HCEC 1CT (cell line): ENCODE data around the gene IER5.
"Not testable (repeated sequence)": the region's sequence is repeated elsewhere in the genome, so short reads cannot be mapped to it uniquely, and the experiment has no call there.

Experiments used
- DNase-seq: peaks from one replicate; pipeline ENCODE4 v3.0.0-alpha.2; 2017

Gene IER5

DNA sequence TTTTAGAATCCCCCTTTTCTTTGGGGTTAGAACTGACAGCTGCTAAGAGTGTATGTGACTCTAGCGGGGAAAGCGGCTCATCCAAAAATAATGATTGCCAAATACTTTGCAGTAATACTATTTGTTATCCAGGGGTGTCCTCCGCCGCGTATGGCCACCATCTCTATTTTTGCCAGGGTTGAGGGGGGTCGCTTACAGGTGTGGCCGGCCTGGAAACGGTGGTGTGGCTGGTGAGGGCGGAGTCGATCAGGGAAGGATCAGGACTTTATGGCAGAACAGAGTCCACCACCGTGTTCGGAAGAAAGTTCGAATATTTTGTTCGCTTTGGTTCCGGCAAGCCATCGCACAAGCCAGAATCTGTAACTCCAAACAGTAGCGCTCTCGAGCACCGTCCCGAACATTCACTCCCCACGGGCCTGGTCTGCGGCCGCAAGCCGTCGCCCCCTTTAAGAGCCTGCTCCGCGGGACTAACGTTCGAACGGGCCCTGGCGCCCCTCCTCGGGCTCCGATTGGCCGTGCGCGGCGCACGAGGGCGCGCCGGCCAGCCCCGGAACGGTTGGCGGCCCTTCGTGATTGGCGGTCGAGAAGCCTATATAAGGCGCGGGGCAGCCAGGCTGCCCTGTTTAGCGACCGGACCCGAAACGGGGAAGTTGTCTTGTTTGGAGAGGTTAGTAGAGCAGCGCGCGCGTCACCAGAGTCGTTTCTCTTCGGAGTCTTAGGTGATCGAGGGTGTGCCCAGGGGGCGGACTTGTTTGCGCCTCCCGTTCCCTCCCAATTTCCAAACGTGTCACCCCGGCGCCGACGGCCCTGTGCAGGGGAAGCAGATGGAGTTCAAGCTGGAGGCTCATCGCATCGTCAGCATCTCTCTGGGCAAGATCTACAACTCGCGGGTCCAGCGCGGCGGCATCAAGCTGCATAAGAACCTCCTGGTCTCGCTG lies at the start of gene IER5:
Gene IER5, plus strand, starts transcription at position 622 of the 938 bp plus-strand sequence. Its CDS starts 203 bp downstream, at position 825.
- DNase-seq, result peak; percentile 98

DNA sequence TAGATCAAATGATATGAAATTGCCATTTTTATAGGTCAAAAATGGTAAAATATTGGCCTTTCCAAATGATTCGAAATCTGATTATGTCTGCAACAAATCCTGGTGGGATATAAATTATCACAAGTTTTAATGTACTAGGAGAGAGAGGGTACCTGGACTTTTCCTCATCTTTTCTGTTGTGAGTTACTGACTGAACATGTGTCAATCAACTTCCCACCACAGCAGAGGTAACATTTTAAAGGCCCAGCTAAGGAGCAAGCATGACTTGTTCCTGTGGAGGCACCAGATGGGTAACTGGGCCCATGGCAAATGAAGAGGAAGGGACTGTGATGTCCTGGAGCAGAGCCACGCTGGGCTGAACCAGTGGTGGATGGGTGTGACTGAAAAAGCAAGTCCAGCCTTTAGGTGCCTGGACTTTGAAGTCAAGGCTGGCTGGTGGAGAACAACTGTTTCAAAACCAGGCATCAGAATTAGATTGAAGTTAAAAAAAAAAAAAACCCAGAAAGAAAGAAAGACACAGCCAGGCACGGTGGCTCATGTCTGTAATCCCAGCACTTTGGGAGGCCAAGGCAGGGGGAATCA lies 48.1 kb upstream of the IER5 start:
- DNase-seq, result no peak

DNA sequence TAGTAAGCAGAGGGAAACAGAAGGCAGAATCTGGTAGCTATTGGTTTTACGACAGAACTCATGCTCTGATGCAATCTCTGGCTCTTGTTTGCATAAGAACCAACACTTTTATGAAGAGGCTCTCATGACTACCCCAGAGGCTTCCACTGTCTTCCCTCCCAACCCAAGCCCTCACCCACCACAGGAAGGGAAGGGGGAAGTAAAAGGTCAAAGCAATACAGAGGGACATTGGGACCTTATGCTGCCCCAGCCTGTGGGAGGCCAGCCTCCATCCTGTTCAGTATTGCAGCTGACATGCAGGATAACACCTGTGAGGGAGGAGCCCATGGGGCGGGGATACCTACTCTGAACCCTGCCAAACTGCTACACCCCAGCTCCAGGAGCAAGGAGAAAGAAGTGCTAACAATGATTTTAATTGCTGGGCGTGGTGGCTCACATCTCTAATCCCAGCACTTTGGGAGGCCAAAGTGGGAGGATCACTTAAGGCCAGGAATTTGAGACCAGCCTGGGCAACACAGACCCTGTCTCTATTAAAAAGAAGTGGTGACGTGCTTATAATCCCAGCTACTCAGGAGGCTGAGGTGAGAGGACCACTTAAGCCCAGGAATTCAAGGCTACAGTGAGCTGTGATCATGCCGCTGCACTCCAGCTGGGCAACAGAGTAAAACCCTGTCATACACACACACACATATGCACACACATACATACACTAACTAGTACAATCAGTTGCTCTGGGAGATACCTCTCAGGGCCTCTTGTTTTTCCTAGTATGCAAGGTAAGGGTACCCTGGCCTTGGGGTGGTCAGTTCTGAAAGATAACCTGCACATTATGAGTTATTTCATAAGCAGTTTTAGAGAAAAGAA lies 45.2 kb upstream of the IER5 start:
- DNase-seq, result no peak

DNA sequence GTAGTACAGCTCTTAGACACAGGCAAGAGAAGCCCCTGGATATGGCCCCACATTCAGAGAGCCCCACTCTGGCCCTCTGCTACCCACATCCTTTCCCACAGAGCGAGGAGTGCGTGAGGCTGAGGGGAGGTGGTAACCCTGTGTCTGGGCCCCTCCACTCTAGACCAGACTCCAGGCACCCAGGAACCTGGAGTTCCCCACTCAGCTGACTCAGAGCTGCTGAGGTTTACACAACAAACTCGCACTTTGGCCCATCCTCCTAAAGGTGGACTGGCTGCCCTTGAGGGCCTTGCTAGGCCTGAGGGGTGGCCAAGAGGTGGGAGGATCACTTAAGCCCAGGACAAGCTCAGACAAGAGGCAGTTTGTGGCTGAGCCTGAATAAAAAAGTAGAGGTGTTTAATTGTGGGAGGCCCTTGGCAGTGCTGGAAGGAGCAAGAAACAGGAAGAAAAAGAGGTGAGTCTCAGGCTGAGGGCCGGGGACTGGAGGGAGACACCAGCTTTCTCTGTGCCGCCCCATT lies 44.0 kb upstream of the IER5 start:
- DNase-seq, result no peak

DNA sequence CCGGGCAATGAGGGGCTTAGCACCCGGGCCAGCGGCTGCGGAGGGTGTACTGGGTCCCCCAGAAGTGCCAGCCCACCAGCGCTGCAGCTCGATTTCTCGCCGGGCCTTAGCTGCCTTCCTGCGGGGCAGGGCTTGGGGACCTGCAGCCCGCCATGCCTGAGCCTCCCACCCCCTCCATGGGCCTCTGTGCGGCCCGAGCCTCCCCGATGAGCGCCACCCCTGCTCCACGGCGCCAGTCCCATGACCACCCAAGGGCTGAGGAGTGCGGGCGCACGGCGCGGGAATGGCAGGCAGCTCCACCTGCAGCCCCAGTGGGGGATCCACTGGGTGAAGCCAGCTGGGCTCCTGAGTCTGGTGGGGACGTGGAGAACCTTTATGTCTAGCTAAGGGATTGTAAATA lies 42.6 kb upstream of the IER5 start:
- not testable (repeated sequence) for DNase-seq

DNA sequence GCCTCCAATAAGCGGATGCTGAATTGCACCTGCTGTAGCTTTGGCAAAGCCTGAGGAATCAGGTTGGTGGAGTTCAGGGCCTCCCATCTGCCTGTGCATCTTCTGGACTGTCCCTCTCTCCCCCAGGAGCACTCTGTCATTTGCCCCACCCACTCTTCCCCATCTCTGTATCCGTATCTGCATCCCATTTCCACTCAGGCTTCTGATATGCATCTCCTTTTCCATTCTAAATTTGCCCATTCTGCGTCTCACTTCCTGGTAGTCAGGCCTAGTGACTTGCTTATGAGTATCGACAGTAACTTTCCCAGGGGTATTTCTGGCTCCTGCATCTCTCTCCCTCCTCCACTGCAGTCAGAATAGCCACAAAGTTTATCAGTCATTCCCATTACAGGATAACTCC lies 39.1 kb upstream of the IER5 start:
- DNase-seq, result no peak

DNA sequence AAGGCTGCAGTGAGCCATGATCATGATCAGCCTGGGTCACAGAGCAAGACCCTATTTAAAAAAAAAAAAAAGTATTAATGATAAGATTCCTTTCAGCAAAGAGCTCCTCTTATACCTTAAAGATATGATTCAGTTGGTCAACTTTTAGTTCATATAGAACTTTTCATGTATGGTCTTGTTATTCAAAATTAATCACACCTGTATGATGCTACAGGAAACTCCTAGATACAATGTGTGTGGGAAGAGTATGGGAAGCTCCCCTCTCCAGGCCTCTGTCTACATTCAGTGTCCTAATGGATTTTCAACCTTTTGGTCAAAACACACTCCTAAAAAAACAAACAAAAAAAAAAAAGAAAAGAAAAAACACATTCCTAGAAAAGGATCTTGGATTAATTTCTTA lies 37.6 kb upstream of the IER5 start:
- DNase-seq, result no peak

DNA sequence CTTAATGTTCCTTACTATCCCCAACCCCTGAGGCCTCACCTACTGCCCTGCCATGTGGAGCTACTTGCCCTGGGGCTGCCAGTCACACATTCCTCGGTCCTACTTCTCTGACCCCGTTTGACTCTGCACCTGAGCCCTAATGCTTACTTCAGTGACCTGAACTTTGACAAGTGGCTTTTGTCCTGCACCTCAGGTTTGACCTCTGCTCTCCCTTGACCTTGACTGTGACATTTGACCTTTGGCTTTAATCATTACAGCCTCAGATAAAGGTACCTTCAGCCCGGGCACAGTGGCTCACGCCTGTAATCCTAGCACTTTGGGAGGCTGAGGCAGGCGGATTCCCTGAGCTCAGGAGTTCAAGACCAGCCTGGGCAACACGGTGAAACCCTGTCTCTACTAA lies 31.9 kb upstream of the IER5 start:
- DNase-seq, result no peak

DNA sequence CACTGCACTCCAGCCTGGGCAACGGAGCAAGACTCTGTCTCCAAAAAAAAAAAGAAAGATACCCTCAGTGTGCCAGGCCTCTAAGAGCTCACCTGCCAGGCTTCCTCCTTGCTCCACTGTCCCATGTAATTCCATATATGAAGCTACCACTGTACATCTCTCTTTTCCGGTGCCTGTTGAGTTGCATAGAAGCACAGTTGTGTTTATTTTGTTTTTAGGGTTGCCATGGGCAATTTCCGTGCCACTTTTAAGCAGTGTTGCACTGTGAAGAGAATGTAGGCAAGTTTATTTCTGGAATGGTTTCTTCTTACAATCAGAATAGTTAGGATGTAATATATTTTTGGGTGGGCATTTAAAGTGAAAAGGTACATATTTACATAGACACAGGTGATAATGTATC lies 31.4 kb upstream of the IER5 start:
- DNase-seq, result no peak

DNA sequence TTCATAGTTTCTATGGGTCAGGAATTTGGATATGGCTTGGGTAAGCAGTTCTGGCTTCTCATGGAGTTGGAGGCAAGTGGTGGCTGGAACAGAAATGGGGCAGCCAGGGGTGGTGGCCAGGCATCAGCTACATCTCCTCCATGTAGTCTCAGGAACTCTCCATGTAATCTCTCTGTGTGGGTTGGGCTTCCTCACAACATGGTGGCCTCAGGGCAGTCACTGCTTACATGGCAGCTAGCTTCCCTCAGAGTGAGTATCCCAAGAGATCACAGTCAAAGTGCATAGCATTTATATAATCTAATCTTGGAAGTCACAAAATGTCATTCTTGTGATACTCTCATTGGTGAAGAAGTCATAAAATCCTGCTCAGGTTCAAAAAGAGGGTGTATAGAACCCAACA lies 29.1 kb upstream of the IER5 start:
- DNase-seq, result no peak

DNA sequence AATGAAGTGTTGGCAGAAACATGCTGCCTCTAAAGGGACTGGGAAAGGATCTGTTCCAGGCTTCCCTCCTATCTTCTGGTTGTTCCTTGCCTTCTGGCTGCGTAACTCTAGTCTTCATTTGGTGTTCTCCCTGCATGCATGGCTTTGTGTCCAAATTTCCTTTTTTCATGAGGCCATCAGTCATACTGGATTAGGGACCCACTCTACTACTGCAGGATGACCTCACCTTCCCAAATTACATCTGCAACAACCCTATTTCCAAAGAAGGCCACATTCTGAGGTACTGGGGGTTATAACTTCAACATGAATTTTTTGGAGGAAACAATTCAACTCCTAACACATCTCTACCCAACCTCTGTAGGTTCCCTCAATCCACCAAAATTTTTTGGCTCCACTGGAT lies 28.4 kb upstream of the IER5 start:
- DNase-seq, result no peak

DNA sequence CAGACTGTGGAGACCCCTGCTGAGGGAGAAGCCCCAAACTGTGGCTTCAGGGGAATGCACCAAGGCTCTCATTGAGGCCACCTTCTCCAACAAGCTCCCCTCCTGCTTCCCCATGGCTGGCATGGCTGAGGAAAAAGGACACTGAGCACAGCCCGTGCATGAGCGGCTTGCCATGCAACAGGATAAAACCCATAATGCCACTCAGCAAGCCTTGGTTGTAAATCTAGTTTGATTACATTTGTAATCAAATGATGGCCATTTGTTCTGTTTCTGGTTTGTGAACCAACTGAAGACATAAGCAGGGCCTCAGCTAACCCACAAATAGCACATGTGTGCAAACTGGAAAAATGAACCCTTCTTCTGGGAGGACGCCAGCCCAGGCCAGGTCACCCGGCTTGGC lies 27.6 kb upstream of the IER5 start:
- DNase-seq, result not testable (repeated sequence)

DNA sequence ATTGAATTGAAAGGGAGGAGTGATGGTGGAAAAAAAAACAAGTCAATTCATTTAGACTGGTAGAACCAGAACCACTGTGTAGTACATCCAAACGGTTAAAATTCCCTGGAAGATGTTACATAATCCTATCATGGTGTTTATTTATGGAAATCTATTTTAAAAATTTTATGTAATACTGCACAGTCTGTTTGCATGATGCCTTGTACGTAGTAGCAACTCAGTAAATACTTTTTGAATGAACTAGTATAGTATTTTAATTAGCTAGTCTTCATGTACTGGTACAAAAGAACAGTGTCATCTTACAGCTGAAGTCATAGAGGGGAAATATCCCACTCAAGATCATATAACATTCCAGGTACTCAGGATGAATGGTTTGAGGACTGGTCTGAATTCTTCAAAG lies 27.0 kb upstream of the IER5 start:
- DNase-seq, result no peak

DNA sequence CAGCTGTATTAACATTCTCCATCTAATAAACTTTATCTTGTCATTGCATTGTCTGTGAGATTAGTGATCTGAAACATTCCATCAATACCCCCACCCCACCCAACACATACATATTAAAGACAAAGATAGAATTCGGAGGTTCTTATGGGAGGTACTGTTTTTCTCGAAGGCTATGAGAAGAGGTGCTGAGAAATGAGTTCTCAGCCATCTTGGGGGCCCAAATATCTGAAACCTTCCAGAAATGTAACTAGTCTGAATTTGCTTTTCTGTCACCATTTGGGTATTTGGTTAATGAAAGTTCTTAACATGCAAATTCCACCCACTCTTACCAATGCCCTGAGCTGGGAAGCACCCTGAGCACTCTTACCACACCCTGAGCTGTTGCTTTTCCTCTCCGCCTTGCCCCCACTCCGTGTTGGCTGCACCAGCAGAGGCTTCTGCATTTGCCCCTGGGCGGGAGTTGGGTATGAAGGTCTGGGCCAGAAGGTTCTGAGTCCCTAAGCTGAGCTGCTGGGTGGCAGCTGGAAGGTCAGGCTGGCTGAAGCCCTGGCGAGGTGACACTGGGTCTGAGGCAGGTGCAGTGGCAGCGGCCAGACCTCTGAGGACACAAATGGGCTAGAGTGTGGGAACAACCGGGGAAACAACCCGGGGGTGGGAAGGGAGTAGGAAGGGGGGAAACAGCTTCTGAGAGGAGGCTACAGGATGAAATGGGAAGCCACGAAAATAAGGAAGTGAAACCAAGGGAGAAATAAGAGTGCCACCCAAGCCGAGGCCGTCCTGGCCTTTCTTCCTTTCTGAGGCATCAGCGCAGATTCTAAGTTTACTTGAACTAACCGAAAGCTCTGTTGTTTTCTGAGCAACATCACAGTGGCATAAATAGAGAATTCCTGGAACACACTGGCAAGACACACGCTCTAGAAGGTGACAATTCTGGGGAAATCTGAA lies 26.3 kb upstream of the IER5 start:
- no peak for DNase-seq

DNA sequence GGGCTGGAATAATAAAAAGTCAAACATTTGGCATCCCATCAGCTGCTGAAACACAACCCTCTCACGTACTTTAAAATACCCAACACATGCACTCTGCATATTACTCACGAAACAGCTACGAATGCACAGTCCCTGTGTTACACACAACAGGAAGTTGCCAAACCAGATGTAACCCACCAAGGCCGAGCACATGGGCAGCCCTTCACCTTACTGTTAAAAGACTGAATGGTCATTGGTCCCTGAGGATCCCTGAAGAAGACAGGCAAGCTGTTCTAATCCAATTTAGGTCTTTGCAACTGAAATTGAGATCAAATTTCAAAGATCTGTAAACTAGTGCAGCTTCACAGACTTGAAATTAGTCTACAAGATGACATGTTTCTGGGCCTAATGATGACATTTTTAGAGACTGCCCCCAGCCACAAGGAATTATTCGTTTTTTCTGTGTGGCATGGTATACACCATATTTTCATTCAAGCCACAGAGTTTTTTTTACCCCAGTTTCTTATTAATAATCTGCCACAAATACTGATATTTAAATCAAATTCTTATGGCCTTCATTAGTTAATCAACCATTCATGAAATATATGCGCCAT lies 25.6 kb upstream of the IER5 start:
- no peak for DNase-seq

DNA sequence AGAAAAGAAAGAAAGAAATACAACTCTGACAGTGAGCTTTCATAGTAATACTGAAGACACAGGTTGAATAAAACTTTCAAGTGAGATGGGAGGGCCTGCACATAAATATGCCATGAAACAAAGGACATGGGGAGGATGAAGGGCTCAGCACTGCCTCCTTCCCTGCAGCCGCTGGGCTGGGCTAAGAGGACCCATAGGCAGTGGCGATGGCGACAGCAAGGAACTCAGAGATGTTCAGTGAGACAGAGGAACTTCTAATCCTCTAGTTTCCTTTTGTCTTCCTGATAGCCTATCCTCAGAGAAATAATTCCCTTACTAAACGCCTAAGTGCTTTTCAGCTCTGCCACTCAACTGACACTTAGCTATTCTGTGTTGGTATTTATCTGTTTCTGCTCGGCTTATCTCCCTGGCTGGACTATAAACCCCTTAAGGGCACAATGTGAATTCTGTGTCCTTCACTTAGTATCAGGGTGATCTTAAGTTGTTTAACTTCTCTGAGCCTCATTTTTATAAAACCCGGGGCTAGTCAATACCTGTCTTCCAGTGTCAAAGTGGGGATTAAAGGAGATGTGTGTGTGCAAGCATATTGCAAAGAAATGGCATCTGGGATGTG lies 24.4 kb upstream of the IER5 start:
- DNase-seq, result no peak

DNA sequence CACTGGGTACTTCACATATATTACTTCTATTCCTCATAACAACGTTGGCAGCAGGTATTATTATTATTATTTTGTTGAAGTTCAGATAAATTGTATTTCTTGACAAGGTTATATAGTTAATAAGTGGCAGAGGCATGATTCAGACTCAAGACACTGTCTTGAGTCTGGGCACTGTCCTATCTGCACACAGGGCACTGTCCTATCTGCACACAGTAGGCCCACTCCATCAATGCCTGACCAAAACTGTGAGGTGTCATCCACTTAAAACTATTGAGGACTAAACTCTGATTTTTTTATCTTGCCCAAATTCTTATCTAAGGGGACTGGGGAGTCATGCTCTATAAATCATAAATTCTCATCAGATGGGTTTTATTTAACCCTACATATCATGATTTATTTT lies 23.8 kb upstream of the IER5 start:
- no peak for DNase-seq

DNA sequence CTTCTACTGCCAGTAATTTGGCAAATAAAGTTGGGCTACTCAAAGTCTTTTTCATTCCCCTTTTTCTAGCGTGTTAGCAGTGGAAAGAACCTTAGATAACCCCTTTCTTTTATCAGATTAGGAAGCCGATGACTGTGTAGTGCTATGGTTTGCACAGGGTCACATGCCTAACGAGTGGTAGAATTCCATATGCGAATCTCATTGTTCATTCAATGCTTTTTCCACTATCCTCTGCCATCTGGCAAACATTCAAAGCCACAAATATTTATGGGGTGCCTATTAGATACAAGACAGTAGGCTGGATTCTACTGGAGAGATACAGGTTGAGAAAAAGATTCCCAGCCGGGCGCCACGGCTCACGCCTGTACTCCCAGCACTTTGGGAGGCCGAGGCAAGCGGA lies 14.9 kb upstream of the IER5 start:
- peak; percentile 55 for DNase-seq

DNA sequence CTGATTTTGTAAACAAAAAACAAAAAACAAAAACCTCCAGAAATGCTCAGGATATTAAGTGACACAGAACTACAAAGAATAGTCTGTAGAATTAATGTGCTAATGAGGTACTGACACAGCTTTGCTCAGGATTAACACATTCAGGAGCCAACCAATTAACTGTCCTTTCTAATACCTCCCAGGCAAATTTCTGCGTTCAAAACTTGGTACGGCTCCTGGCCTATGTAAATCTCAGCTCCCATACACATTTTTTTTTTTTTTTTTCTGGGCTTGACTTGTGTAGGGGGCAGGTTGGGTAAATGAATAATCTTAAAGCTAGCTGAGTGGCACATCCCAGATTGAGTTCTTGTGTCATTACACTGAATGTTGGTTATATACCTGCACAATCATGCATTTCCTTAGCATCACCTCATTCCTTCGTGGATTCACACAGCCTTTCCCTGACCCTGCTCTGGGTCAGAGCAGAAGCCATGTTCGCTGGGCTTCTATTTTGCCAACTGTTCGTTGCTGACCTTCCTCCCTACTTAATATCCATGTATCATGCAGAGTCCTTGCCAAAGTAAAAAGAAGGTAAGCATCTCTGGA lies 12.6 kb upstream of the IER5 start:
- no peak for DNase-seq

DNA sequence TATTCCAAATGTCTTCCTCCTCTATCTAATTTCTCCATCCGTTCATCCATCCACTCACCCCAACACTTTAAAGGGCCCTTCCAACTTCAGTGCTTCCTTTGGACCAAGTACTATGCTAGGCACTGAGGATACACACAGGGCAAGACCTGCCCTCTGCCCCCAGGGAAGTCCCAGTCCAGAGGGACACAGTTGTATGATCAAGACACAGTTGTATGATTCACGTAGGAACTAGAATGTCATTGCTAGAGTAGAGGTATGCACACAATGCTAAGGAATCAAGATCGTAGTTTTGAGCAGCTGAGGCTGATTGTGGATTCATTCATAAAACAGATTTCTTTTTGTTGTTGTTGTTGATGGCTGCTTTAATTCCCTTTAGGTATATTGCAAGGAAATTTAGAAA lies 11.6 kb upstream of the IER5 start:
- DNase-seq, result no peak
